Astrocyte of the spinal cord (primary cell): ENCODE results near the gene TSPAN5.

Experiments used
- DNase-seq: peaks from one replicate; pipeline ENCODE4 v3.0.0; 2011; ENCODE audit warnings: low read depth, low spot score
- H3K4me3 ChIP-seq: 2 replicates; pipeline ENCODE4 v1.5.1; 2011; ENCODE audit warnings: low read depth, mild to moderate bottlenecking, low read length, moderate library complexity
- CTCF ChIP-seq: IDR thresholded peaks from 2 replicates; pipeline ENCODE4 v1.5.1; 2012; ENCODE audit warnings: low read depth, mild to moderate bottlenecking, low read length, inconsistent platforms
- in situ Hi-C: cut with HindIII; loops from 2 replicates; pipeline ENCODE4 v1.10.0; 2017; ENCODE audit warnings: low sequenced_read_pairs

The TSPAN5 gene

GRCh38 chr4:98641376-98641775, 17.0 kb downstream of the TSPAN5 start:
- no peak for TF ChIP-seq CTCF
- in situ Hi-C loops, result no loop called here
- no peak for DNase-seq
- no peak overlapping the region for H3K4me3 ChIP-seq

- no peak for TF ChIP-seq CTCF
- in situ Hi-C loops, result no loop called here
- no peak for DNase-seq
- H3K4me3 ChIP-seq, result no peak overlapping the region
Measured at GRCh38 chr4:98639523-98639922, 18.9 kb downstream of the TSPAN5 start.

- in situ Hi-C loops, result no loop called here
- no peak overlapping the region for H3K4me3 ChIP-seq
- DNase-seq, result no peak
- TF ChIP-seq CTCF, result no peak
Measured at GRCh38 chr4:98639108-98639507, 19.3 kb downstream of the TSPAN5 start.

GRCh38 chr4:98638661-98639060, 19.8 kb downstream of the TSPAN5 start:
- DNase-seq, result no peak
- no peak overlapping the region for H3K4me3 ChIP-seq
- in situ Hi-C loops, result no loop called here
- TF ChIP-seq CTCF, result no peak

DNA sequence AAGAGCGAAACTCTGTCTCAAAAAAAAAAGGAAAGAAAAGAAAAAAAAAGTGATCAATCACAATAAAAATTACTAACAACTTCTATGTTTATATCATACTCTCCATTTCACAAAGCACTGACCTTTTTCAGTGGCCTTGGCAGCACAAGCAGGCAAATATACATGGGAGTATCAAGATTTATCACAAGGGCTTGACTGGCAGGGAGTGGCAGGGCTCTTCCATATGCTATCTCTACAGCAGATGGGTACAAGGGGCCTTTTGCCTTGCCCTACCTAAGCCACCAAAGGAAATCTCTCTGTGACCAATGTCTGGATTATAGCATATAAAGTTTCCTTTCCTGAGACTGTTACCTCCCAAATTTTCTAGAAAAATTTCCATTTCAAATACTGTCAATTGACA, 24.4 kb downstream of the TSPAN5 start:
- H3K4me3 ChIP-seq, result no peak overlapping the region
- in situ Hi-C loops, result no loop called here
- DNase-seq, result no peak
- no peak for TF ChIP-seq CTCF

GRCh38 chr4:98633159-98633558, 25.3 kb downstream of the TSPAN5 start:
- in situ Hi-C loops, result no loop called here
- no peak overlapping the region for H3K4me3 ChIP-seq
- no peak for TF ChIP-seq CTCF
- DNase-seq, result no peak

DNA sequence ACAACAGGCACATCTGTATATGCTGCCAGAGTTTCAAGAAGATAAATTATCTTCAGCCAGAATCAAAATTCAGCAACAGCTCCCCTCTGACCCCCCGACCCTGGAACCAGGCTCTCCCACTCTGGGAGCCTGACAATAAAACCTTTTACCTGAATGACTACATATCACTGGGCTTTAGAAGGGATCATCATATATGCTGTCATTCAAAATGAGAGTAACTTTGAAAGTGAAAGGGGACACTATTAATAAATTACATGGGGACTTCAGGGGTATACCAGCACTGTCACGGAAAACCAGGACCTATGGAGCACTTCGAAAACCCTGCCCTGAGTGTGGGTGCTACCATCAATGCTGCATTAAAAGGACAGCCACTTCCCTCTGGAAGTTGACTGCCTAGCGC, 26.2 kb downstream of the TSPAN5 start:
- TF ChIP-seq CTCF, result no peak
- in situ Hi-C loops, result no loop called here
- DNase-seq, result no peak
- H3K4me3 ChIP-seq, result no peak overlapping the region
